K562 (cell line): ENCODE results near the gene METTL2B. TPM values are rescaled to one million over a fixed set of nuclear protein-coding genes. Genes with fewer than 3 reads are reported as not detected.
A peak's percentile ranks its signal among the peaks of the same experiment; 100 is the strongest.
"Not testable (repeated sequence)": the region's sequence is repeated elsewhere in the genome, so short reads cannot be mapped to it uniquely, and the experiment has no call there.

Experiments
- ATAC-seq: fragments of 200-7000 bp; cut with Tn5 transposase; 3 replicates; pipeline ENCODE4 v1.9.1; 2020; ENCODE audit warnings: moderate library complexity
- BruUV-seq: library from RNA; stranded (reverse); fragments of 400-500 nt; replicated peaks from 2 replicates; lab custom pipeline; 2021; lab: Mats Ljungman, UMichigan
- CTCF ChIA-PET: fragments of 300-600 bp; formaldehyde crosslinking; extraction: SDS; loops from one replicate; lab custom pipeline; 2021; ENCODE audit warnings: low intra/inter-chr PET ratio; lab: Yijun Ruan, JAX
- POLR2A ChIA-PET: fragments of 300-600, 350-650 bp; sonication (Branson Sonifier 250); formaldehyde crosslinking; extraction: SDS; loops from one replicate; lab custom pipeline; 2021; ENCODE audit warnings: antibody characterized with exemption, inconsistent platforms; lab: Yijun Ruan, JAX
- DNase-seq, 4 experiments: peaks; one replicate each; pipeline versions ENCODE4 v3.0.0 to v3.0.0-alpha.2; 2011 to 2018; ENCODE audit warnings: low spot score in 3 of 4, mixed read lengths in 3 of 4; ENCODE audit errors: extremely low read depth in 1 of 4
- FAIRE-seq: peaks from 2 replicates; lab custom pipeline; 2011; peaks lifted over from hg19 to GRCh38; lab: Jason Lieb, UNC
- H2AFZ ChIP-seq: 2 replicates; pipeline ENCODE4 v1.6.0; 2011; ENCODE audit warnings: low read depth, low read length, control low read depth, inconsistent platforms
- H3K27ac ChIP-seq: fragments of 200-600 bp; 3 replicates; pipeline ENCODE4 v1.8.0; 2011; ENCODE audit warnings: low read depth, mild to moderate bottlenecking, control low read depth, inconsistent platforms, low read length, moderate library complexity, mixed read lengths; ENCODE audit errors: extremely low read depth
- H3K27me3 ChIP-seq, 2 experiments: fragments of 300-600 bp in 1 of 2; 2 replicates in 1 of 2; 3 replicates in 1 of 2; pipeline versions ENCODE4 v1.6.0 to v1.8.0; 2011; ENCODE audit warnings: inconsistent platforms in 2 of 2, low read length in 2 of 2, mild to moderate bottlenecking in 1 of 2, mixed read lengths in 1 of 2, moderate library complexity in 1 of 2; ENCODE audit not compliant: control insufficient read depth in 2 of 2, insufficient read depth in 2 of 2
- H3K36me3 ChIP-seq: fragments of 300-600 bp; 3 replicates; pipeline ENCODE4 v1.8.0; 2011; ENCODE audit warnings: mild to moderate bottlenecking, low read length, inconsistent platforms; ENCODE audit not compliant: control insufficient read depth, insufficient read depth
- H3K4me1 ChIP-seq, 2 experiments: fragments of 200-600 bp in 1 of 2; replicated peaks in 1 of 2; 2 replicates in 1 of 2; 3 replicates in 1 of 2; pipeline versions ENCODE4 v1.5.1 to v1.8.0; 2011; ENCODE audit warnings: inconsistent platforms in 2 of 2, low read length in 2 of 2, mild to moderate bottlenecking in 1 of 2, mixed read lengths in 1 of 2, moderate library complexity in 1 of 2; ENCODE audit not compliant: control insufficient read depth in 2 of 2, insufficient read depth in 2 of 2
- H3K4me2 ChIP-seq: 2 replicates; pipeline ENCODE4 v1.6.1; 2011; ENCODE audit warnings: low read length, control low read depth, inconsistent platforms, mixed read lengths; ENCODE audit not compliant: insufficient read depth
- H3K4me3 ChIP-seq: fragments of 200-600 bp; sonication (generic), shearing (Covaris generic); 2 replicates; pipeline ENCODE4 v1.5.1; 2016; ENCODE audit warnings: control low read depth, inconsistent platforms
- H3K79me2 ChIP-seq: fragments of 200-600 bp; 3 replicates; pipeline ENCODE4 v1.8.0; 2011; ENCODE audit warnings: low read length, inconsistent platforms; ENCODE audit not compliant: control insufficient read depth, insufficient read depth
- H3K9ac ChIP-seq, 2 experiments: 2 replicates each; pipeline versions ENCODE4 v1.6.0 to v1.6.1; 2011; ENCODE audit warnings: low read depth in 2 of 2, low read length in 2 of 2, control low read depth in 1 of 2, inconsistent platforms in 1 of 2, mild to moderate bottlenecking in 1 of 2, mixed read lengths in 1 of 2; ENCODE audit not compliant: insufficient read depth in 1 of 2
- H3K9me1 ChIP-seq: one replicate; pipeline ENCODE4 v1.6.0; 2011; ENCODE audit warnings: inconsistent platforms, mild to moderate bottlenecking, low read length, moderate library complexity; ENCODE audit not compliant: control insufficient read depth, insufficient read depth
- H3K9me3 ChIP-seq: replicated peaks from 2 replicates; pipeline ENCODE4 v1.5.1; 2011; ENCODE audit warnings: low read depth, low read length, inconsistent platforms; ENCODE audit not compliant: control insufficient read depth, insufficient read depth
- H4K20me1 ChIP-seq: replicated peaks from 2 replicates; pipeline ENCODE4 v1.6.1; 2011; ENCODE audit warnings: low read length, inconsistent platforms, mixed read lengths; ENCODE audit not compliant: control insufficient read depth, insufficient read depth
- BMI1 ChIP-seq: fragments of 150-350 bp; IDR thresholded peaks from 2 replicates; pipeline ENCODE4 v1.6.1; 2014; ENCODE audit warnings: low read length
- HIVEP1 ChIP-seq: fragments of 250-450 bp; sonication (Bioruptor Pico); IDR thresholded peaks from 2 replicates; pipeline ENCODE4 v1.4.0; 2020; ENCODE audit warnings: mild to moderate bottlenecking
- LARP7 ChIP-seq: fragments of 450-650 bp; IDR thresholded peaks from 2 replicates; pipeline ENCODE4 v1.6.1; 2016
- RFX1 ChIP-seq: fragments of 450-650 bp; IDR thresholded peaks from 2 replicates; pipeline ENCODE4 v1.6.1; 2016; ENCODE audit warnings: mild to moderate bottlenecking, moderate library complexity
- ZNF282 ChIP-seq: sonication (generic); formaldehyde crosslinking; IDR thresholded peaks from 2 replicates; pipeline ENCODE4 v1.8.1; 2023; ENCODE audit warnings: missing genetic modification reagents
- ZNF76 ChIP-seq: fragments of 250-450 bp; sonication (Bioruptor Pico); IDR thresholded peaks from 2 replicates; pipeline ENCODE4 v1.4.0; 2020; ENCODE audit warnings: mild to moderate bottlenecking, moderate library complexity, borderline replicate concordance
- WGBS: fragments of 100-300 bp; shearing (Covaris generic); methylation state at CpG from one replicate; pipeline ENCODE4 v1.1.6; 2016; ENCODE audit warnings: low coverage, mixed read lengths; ENCODE audit not compliant: insufficient coverage; ENCODE audit errors: missing lambda C conversion rate; 5-methylcytosine and 5-hydroxymethylcytosine counted together
- in situ Hi-C: fragments of 300-500 bp; cut with MboI; formaldehyde crosslinking; loops from 4 replicates; pipeline ENCODE4 v1.15.0; 2018; ENCODE audit warnings: inconsistent platforms, mixed read lengths
- intact Hi-C: fragments of 100-400 bp; cut with micrococcal nuclease; formaldehyde crosslinking; loops from 2 replicates; pipeline ENCODE4 v1.14.2; 2022
- polyA plus RNA-seq, 8 experiments: library from polyadenylated mRNA; depleted of rRNA in 4 of 8; stranded (reverse) in 5 of 8; unstranded in 3 of 8; fragments of >200 nt; fragmentation: Nextera tagmentation in 2 of 8; fragmentation: Illumina TruSeq in 1 of 8; extraction: Ambion mirVana in 2 of 8; extraction: Trizol in 1 of 8; gene quantifications; 2 replicates each; pipeline versions ENCODE4 v1.2.1 to v1.2.3, GENCODE V29; 2011 to 2014; ENCODE audit warnings: inconsistent platforms in 1 of 8, missing spikeins in 1 of 8
- total RNA-seq, 7 experiments: library from RNA; depleted of rRNA in 6 of 7; stranded (reverse); fragments of >200 nt in 6 of 7; fragmentation: Illumina TruSeq in 2 of 7; extraction: Trizol in 2 of 7; gene quantifications; 2 replicates each; pipeline versions ENCODE4 v1.2.1 to v1.2.3, GENCODE V29; 2011 to 2021; ENCODE audit warnings: low replicate concordance in 1 of 7
- TF ChIP-seq, protein P1 (sequence below): fragments of 250-450 bp; sonication (Bioruptor Pico); IDR thresholded peaks from 2 replicates; pipeline ENCODE4 v1.5.0; 2021; ENCODE audit warnings: mild to moderate bottlenecking, borderline replicate concordance
- TF ChIP-seq, protein P2 (sequence below): fragments of 150-350 bp; conservative IDR thresholded peaks from 2 replicates; pipeline ENCODE4 v1.6.1; 2014; ENCODE audit warnings: low read length
- TF ChIP-seq, protein P3 (sequence below): sonication (generic); formaldehyde crosslinking; IDR thresholded peaks from 2 replicates; pipeline ENCODE4 v1.9.0; 2022; ENCODE audit warnings: mild to moderate bottlenecking, missing genetic modification reagents
- TF ChIP-seq, protein P4 (sequence below): fragments of 450-650 bp; IDR thresholded peaks from 2 replicates; pipeline ENCODE4 v1.6.1; 2016

METTL2B gene
- total and polyA plus RNA-seq, 9 of the 15 experiments (the other 6 are each of a cell fraction or from before 2014, with no cell fraction given): 35.9 to 95.7 (median 79.2) TPM

DNA sequence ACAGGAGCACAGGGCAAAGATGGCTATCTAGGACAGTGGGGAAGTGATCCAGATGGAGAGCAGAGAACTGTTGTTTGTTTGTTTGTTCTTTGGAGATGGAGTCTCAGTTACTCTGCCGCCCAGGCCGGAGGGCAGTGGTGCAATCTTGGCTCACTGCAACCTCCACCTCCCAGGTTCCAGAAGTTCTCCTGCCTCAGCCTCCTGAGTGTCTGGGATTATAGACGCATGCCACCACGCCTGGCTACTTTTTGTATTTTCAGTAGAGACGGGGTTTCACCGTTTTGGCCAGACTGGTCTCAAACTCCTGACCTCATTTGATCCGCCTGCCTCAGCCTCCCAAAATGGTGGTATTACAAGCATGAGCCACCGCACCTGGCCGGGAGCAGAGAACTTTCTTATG lies 20.9 kb downstream of the METTL2B start:
- Histone ChIP-seq H4K20me1 (no peaks in the 10 kb centered on the region), H3K4me2 (no peak overlapping the region), H3K4me3 (no peak overlapping the region), H3K36me3 (peaks cover 81% of the 10 kb centered on the region), H3K27me3 (no peaks in the 10 kb centered on the region), H2AFZ (no peak overlapping the region), H3K4me1 (no peaks in the 10 kb centered on the region), H3K9me3 (no peaks in the 10 kb centered on the region), H3K9me1 (no peaks in the 10 kb centered on the region), H3K79me2 (no peaks in the 10 kb centered on the region), H3K27ac (no peak overlapping the region), H3K9ac (peak overlapping the region in 1 of 2 experiments; percentile 11; a peak in 1 of 4 replicates)
- ATAC-seq (peak; percentile 38; the same call in 1 of the 3 replicates), FAIRE-seq (no peak), DNase-seq (no peak)
- ChIA-PET CTCF (no interaction called here), POLR2A (interaction anchor here (0.6 kb wide), 1 partner anchor 21 kb away, joined by 3 read pairs; no protein-coding TSS in a partner anchor)
- in situ Hi-C loops (no loop called here), intact Hi-C loops (no loop called here)
- WGBS: 93% methylated on average over 9 of the region's 9 CpGs
- no TSS peak for BruUV-seq
- TF ChIP-seq, protein P1, sequence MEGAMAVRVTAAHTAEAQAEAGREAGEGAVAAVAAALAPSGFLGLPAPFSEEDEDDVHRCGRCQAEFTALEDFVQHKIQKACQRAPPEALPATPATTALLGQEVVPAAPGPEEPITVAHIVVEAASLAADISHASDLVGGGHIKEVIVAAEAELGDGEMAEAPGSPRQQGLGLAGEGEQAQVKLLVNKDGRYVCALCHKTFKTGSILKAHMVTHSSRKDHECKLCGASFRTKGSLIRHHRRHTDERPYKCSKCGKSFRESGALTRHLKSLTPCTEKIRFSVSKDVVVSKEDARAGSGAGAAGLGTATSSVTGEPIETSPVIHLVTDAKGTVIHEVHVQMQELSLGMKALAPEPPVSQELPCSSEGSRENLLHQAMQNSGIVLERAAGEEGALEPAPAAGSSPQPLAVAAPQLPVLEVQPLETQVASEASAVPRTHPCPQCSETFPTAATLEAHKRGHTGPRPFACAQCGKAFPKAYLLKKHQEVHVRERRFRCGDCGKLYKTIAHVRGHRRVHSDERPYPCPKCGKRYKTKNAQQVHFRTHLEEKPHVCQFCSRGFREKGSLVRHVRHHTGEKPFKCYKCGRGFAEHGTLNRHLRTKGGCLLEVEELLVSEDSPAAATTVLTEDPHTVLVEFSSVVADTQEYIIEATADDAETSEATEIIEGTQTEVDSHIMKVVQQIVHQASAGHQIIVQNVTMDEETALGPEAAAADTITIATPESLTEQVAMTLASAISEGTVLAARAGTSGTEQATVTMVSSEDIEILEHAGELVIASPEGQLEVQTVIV (CRISPR knock-in tag): no peak
- TF ChIP-seq BMI1: no peak
- no peak for TF ChIP-seq ZNF76 (CRISPR knock-in tag)
- TF ChIP-seq, protein P2, sequence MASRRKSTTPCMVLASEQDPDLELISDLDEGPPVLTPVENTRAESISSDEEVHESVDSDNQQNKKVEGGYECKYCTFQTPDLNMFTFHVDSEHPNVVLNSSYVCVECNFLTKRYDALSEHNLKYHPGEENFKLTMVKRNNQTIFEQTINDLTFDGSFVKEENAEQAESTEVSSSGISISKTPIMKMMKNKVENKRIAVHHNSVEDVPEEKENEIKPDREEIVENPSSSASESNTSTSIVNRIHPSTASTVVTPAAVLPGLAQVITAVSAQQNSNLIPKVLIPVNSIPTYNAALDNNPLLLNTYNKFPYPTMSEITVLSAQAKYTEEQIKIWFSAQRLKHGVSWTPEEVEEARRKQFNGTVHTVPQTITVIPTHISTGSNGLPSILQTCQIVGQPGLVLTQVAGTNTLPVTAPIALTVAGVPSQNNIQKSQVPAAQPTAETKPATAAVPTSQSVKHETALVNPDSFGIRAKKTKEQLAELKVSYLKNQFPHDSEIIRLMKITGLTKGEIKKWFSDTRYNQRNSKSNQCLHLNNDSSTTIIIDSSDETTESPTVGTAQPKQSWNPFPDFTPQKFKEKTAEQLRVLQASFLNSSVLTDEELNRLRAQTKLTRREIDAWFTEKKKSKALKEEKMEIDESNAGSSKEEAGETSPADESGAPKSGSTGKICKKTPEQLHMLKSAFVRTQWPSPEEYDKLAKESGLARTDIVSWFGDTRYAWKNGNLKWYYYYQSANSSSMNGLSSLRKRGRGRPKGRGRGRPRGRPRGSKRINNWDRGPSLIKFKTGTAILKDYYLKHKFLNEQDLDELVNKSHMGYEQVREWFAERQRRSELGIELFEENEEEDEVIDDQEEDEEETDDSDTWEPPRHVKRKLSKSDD: no peak
- no peak for TF ChIP-seq ZNF282
- no peak for TF ChIP-seq HIVEP1 (CRISPR knock-in tag)
- no peak for TF ChIP-seq RFX1
- TF ChIP-seq, protein P3, sequence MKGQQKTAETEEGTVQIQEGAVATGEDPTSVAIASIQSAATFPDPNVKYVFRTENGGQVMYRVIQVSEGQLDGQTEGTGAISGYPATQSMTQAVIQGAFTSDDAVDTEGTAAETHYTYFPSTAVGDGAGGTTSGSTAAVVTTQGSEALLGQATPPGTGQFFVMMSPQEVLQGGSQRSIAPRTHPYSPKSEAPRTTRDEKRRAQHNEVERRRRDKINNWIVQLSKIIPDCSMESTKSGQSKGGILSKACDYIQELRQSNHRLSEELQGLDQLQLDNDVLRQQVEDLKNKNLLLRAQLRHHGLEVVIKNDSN (CRISPR knock-in tag): no peak
- TF ChIP-seq LARP7: no peak
- TF ChIP-seq, protein P4, sequence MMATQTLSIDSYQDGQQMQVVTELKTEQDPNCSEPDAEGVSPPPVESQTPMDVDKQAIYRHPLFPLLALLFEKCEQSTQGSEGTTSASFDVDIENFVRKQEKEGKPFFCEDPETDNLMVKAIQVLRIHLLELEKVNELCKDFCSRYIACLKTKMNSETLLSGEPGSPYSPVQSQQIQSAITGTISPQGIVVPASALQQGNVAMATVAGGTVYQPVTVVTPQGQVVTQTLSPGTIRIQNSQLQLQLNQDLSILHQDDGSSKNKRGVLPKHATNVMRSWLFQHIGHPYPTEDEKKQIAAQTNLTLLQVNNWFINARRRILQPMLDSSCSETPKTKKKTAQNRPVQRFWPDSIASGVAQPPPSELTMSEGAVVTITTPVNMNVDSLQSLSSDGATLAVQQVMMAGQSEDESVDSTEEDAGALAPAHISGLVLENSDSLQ: no peak

DNA sequence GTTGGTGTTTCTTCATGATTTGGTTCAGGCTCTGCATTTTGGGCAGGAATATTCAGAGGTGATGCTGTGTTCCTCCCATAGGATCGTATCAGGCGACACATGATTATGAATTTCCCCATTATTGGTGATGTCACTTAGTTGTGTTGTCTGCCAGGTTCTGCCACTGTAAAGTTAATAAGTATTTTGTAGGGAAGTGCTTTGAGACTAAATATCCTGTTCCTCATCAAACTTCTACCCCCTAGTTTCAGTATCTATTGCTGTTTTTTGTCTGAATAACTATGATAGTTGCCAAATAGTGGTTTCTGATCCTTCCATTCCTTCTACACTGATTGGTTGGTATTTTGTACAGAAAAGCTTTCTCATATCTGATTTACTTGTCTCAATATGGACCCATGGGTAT lies 28.9 kb downstream of the METTL2B start:
- intact Hi-C loops, in situ Hi-C loops, H3K9me1 ChIP-seq, H3K27ac ChIP-seq, H3K4me1 ChIP-seq, H3K9me3 ChIP-seq, FAIRE-seq, BruUV-seq, DNase-seq, H2AFZ ChIP-seq, POLR2A ChIA-PET, H3K4me3 ChIP-seq, H3K9ac ChIP-seq, ATAC-seq, H3K4me2 ChIP-seq, H3K79me2 ChIP-seq, H3K27me3 ChIP-seq, CTCF ChIA-PET, H4K20me1 ChIP-seq: not testable (repeated sequence)
- 81% methylated on average over 2 of the region's 2 CpGs for whole genome bisulfite sequencing
- H3K36me3 ChIP-seq: peaks cover 26% of the 10 kb centered on the region; the same call in 2 of the 3 replicates
